Endothelial cell of umbilical vein (primary cell): ENCODE results near the gene CELA3B.
"Not testable (repeated sequence)": the region's sequence is repeated elsewhere in the genome, so short reads cannot be mapped to it uniquely, and the experiment has no call there.

Experiments used
- EZH2 ChIP-seq: IDR thresholded peaks from 2 replicates; pipeline ENCODE4 v1.6.1; 2012; ENCODE audit warnings: borderline replicate concordance, low read depth, mild to moderate bottlenecking, moderate library complexity, low read length, inconsistent platforms; ENCODE audit not compliant: severe bottlenecking
- FOS ChIP-seq: IDR thresholded peaks from 2 replicates; pipeline ENCODE4 v1.6.1; 2011; ENCODE audit warnings: mild to moderate bottlenecking, low read length, moderate library complexity, borderline replicate concordance; ENCODE audit not compliant: insufficient read depth
- JUN ChIP-seq: IDR thresholded peaks from 2 replicates; pipeline ENCODE4 v1.6.1; 2011; ENCODE audit warnings: borderline replicate concordance, low read depth; ENCODE audit not compliant: insufficient read length, insufficient read depth
- POLR2A ChIP-seq: IDR thresholded peaks from 2 replicates; pipeline ENCODE4 v1.6.1; 2012; ENCODE audit warnings: low read depth, mild to moderate bottlenecking, control low read depth, low read length
- TF ChIP-seq, protein P1 (sequence below), 2 donors: IDR thresholded peaks; 1 replicate in 1 of 2; 2 replicates in 1 of 2; pipeline ENCODE4 v1.5.1; 2011; ENCODE audit warnings: low read length in 2 of 2, mild to moderate bottlenecking in 2 of 2, moderate library complexity in 2 of 2, control low read depth in 1 of 2, inconsistent platforms in 1 of 2, low read depth in 1 of 2; ENCODE audit not compliant: insufficient read depth in 1 of 2; ENCODE audit errors: extremely low read depth in 1 of 2

DNA sequence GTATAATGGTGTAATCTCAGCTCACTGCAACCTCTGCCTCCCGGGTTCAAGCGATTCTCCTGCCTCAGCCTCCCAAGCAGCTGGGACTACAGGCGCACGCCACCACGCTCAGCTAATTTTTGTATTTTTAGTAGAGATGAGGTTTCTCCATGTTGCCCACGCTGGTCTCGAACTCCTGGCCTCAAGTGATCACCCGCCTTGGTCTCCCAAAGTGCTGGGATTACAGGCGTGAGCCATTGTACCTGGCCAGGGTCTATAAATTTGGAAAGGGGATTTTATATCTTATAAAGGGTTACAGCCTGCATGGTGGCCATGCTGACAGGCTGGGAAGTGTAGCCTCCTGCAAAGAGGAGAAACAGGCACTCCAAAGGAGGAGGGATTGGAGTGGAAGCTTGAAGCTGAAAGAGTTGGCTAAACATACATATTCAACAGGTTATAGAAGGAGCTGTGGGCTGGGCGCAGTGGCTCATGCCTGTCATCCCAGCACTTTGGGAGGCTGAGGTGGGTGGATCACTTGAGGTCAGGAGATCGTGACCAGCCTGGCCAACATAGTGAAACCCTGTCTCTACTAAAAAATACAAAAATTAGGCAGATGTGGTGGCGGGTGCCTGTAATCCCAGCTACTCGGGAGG is 37.9 kb downstream of the CELA3B start:
- TF ChIP-seq POLR2A, FOS, EZH2, JUN: not testable (repeated sequence)
- TF ChIP-seq, protein P1, sequence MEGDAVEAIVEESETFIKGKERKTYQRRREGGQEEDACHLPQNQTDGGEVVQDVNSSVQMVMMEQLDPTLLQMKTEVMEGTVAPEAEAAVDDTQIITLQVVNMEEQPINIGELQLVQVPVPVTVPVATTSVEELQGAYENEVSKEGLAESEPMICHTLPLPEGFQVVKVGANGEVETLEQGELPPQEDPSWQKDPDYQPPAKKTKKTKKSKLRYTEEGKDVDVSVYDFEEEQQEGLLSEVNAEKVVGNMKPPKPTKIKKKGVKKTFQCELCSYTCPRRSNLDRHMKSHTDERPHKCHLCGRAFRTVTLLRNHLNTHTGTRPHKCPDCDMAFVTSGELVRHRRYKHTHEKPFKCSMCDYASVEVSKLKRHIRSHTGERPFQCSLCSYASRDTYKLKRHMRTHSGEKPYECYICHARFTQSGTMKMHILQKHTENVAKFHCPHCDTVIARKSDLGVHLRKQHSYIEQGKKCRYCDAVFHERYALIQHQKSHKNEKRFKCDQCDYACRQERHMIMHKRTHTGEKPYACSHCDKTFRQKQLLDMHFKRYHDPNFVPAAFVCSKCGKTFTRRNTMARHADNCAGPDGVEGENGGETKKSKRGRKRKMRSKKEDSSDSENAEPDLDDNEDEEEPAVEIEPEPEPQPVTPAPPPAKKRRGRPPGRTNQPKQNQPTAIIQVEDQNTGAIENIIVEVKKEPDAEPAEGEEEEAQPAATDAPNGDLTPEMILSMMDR (IDR thresholded peaks at IDR 0.05; ENCODE audit: extremely low read depth in 1 of 2, insufficient read depth in 1 of 2, low read depth in 1 of 2, low read length in 2 of 2) = not testable (repeated sequence)
